ENCODE data around the gene SACS.

GRCh38 chr13:23377579-23377978 is 55.9 kb downstream of the SACS start:
- TF ChIP-seq CTCF (IDR thresholded peaks at IDR 0.05; ENCODE audit: low read length) (no peak), EZH2 (IDR thresholded peaks at IDR 0.05; ENCODE audit: borderline replicate concordance, low read length) (no peak)

Data from OCI-LY1 (cell line).